ENCODE data around the gene MAGI1.

Gene MAGI1

GRCh38 chr3:65944252-65944651, 94.5 kb downstream of the MAGI1 start:
- DNase-seq = no peak

GRCh38 chr3:65939801-65940246, 98.9 kb downstream of the MAGI1 start:
- no peak for DNase-seq

- no peak for DNase-seq
Measured at GRCh38 chr3:65939184-65939583, 99.5 kb downstream of the MAGI1 start.

- DNase-seq = no peak
Measured at GRCh38 chr3:65938676-65939075, 100.0 kb downstream of the MAGI1 start.

GRCh38 chr3:65938147-65938546, 100.6 kb downstream of the MAGI1 start:
- no peak for DNase-seq

GRCh38 chr3:65936908-65937638, 101.6 kb downstream of the MAGI1 start:
- DNase-seq = no peak

- DNase-seq = no peak
Measured at GRCh38 chr3:65935724-65936123, 103.0 kb downstream of the MAGI1 start.

- DNase-seq = no peak
Measured at GRCh38 chr3:65930648-65931047, 108.1 kb downstream of the MAGI1 start.

GRCh38 chr3:65928110-65928509, 110.6 kb downstream of the MAGI1 start:
- DNase-seq = no peak

- no peak for DNase-seq
Measured at GRCh38 chr3:65927576-65927975, 111.1 kb downstream of the MAGI1 start.

GRCh38 chr3:65925254-65925954, 113.3 kb downstream of the MAGI1 start:
- DNase-seq = no peak

GRCh38 chr3:65924762-65925161, 114.0 kb downstream of the MAGI1 start:
- DNase-seq = no peak

GRCh38 chr3:65922441-65922840, 116.3 kb downstream of the MAGI1 start:
- DNase-seq = no peak

- no peak for DNase-seq
Measured at GRCh38 chr3:65919826-65920225, 118.9 kb downstream of the MAGI1 start.

GRCh38 chr3:65915477-65915876, 123.2 kb downstream of the MAGI1 start:
- DNase-seq = no peak

GRCh38 chr3:65914740-65915367, 123.9 kb downstream of the MAGI1 start:
- DNase-seq = no peak

- DNase-seq = peak in 1 of 2 experiments; percentile 5
Measured at GRCh38 chr3:65914032-65914739, 124.5 kb downstream of the MAGI1 start.

- no peak for DNase-seq
Measured at GRCh38 chr3:65912647-65913046, 126.1 kb downstream of the MAGI1 start.

GRCh38 chr3:65908588-65908987, 130.1 kb downstream of the MAGI1 start:
- no peak for DNase-seq

GRCh38 chr3:65907232-65908130, 131.2 kb downstream of the MAGI1 start:
- no peak for DNase-seq

- DNase-seq = no peak
Measured at GRCh38 chr3:65905771-65906170, 132.9 kb downstream of the MAGI1 start.

- DNase-seq = no peak
Measured at GRCh38 chr3:65904016-65904415, 134.7 kb downstream of the MAGI1 start.
